Testis (tissue), 2 donors: ENCODE data around the gene IPP.

Experiments used
- CTCF ChIP-seq, 3 experiments: fragments of 450-650 bp in 2 of 3; fragments of 200-600 bp in 1 of 3; sonication (generic) in 1 of 3; IDR thresholded peaks; one replicate each; pipeline ENCODE4 v1.5.1; 2016 to 2019; ENCODE audit warnings: antibody characterized with exemption in 3 of 3, mild to moderate bottlenecking in 2 of 3, moderate library complexity in 1 of 3
- POLR2A ChIP-seq: fragments of 450-650 bp; IDR thresholded peaks from one replicate; pipeline ENCODE4 v1.6.1; 2017; ENCODE audit warnings: antibody characterized with exemption, mild to moderate bottlenecking, moderate library complexity

DNA sequence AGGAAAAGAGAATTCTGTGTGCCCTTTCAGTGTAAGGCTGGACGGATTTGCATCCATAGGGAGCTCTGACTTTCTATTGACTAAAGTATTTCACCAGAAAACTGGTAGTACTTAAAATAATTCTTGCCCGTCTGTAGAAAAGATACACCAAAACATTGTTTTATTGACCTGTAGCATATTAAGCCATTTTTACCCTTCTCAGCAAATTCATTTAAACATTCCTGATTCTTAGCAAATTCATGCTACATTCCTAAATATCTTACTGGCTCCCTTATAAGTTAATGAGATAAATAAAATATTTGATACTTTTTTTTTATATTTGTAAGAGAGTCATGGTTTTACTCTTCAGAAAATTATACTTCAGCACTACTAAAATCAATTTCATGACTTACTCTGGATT is 1.6 kb upstream of the IPP start:
- TF ChIP-seq POLR2A (no peak), CTCF (IDR thresholded peaks at IDR 0.05) (no peak)
